Common myeloid progenitor, CD34-positive (primary cell): ENCODE data around the gene IGSF11. TPM values are rescaled to one million over a fixed set of nuclear protein-coding genes. Genes with fewer than 3 reads are reported as not detected.
"Not testable (repeated sequence)": the region's sequence is repeated elsewhere in the genome, so short reads cannot be mapped to it uniquely, and the experiment has no call there.

Experiments used
- CTCF ChIA-PET: fragments of 350-600 bp; sonication (Branson Sonifier 250); formaldehyde crosslinking; loops from one replicate; lab custom pipeline; 2021; ENCODE audit warnings: antibody characterized with exemption; lab: Charles Lee
- POLR2A ChIA-PET: fragments of 350-600 bp; sonication (Branson Sonifier 250); formaldehyde crosslinking; loops from one replicate; lab custom pipeline; 2021; ENCODE audit warnings: antibody characterized with exemption; lab: Charles Lee
- DNase-seq, 3 donors: peaks; one replicate each; pipeline versions ENCODE4 v3.0.0 to v3.0.0-alpha.2; 2013
- H3K27ac ChIP-seq, 2 experiments: 1 replicate in 1 of 2; 2 replicates in 1 of 2; pipeline ENCODE4 v1.7.0; 2013; ENCODE audit warnings: inconsistent platforms in 2 of 2, low read length in 2 of 2, mild to moderate bottlenecking in 2 of 2, low read depth in 1 of 2, moderate library complexity in 1 of 2; ENCODE audit not compliant: severe bottlenecking in 2 of 2, insufficient read depth in 1 of 2, poor library complexity in 1 of 2
- H3K27me3 ChIP-seq, 5 experiments: replicated peaks in 2 of 5; 1 replicate in 3 of 5; 2 replicates in 2 of 5; pipeline versions ENCODE4 v1.6.1 to v1.7.0; 2013; ENCODE audit warnings: low read length in 4 of 5, mild to moderate bottlenecking in 2 of 5, moderate library complexity in 2 of 5, inconsistent platforms in 1 of 5; ENCODE audit not compliant: insufficient read depth in 5 of 5, control insufficient read depth in 4 of 5
- H3K36me3 ChIP-seq, 4 experiments: 1 replicate in 2 of 4; 2 replicates in 2 of 4; pipeline versions ENCODE4 v1.6.1 to v1.7.0; 2013; ENCODE audit warnings: low read length in 3 of 4, control low read depth in 1 of 4, mild to moderate bottlenecking in 1 of 4; ENCODE audit not compliant: control insufficient read depth in 4 of 4, insufficient read depth in 4 of 4
- H3K4me1 ChIP-seq, 4 experiments: 1 replicate in 3 of 4; 2 replicates in 1 of 4; pipeline versions ENCODE4 v1.6.1 to v1.7.1; 2013; ENCODE audit warnings: low read length in 3 of 4, mild to moderate bottlenecking in 3 of 4, control low read depth in 1 of 4, inconsistent platforms in 1 of 4, moderate library complexity in 1 of 4; ENCODE audit not compliant: control insufficient read depth in 4 of 4, insufficient read depth in 4 of 4; ENCODE audit errors: control extremely low read depth in 1 of 4
- H3K4me3 ChIP-seq, 7 experiments: 1 replicate in 4 of 7; 2 replicates in 3 of 7; pipeline versions ENCODE4 v1.5.1 to v1.7.0; 2013; ENCODE audit warnings: mild to moderate bottlenecking in 7 of 7, low read length in 6 of 7, moderate library complexity in 6 of 7, inconsistent platforms in 2 of 7, low read depth in 2 of 7, control low read depth in 1 of 7; ENCODE audit not compliant: insufficient read depth in 4 of 7, control insufficient read depth in 1 of 7; ENCODE audit errors: extremely low read depth in 1 of 7
- H3K9me3 ChIP-seq, 5 experiments: 1 replicate in 4 of 5; 2 replicates in 1 of 5; pipeline versions ENCODE4 v1.6.1 to v1.7.1; 2013; ENCODE audit warnings: low read length in 4 of 5, mild to moderate bottlenecking in 2 of 5, inconsistent platforms in 1 of 5, low read depth in 1 of 5, moderate library complexity in 1 of 5; ENCODE audit not compliant: control insufficient read depth in 4 of 5, insufficient read depth in 2 of 5; ENCODE audit errors: control extremely low read depth in 1 of 5
- WGBS: methylation state at CpG from one replicate; pipeline ENCODE4 v1.1.5; 2013; ENCODE audit not compliant: insufficient coverage; 5-methylcytosine and 5-hydroxymethylcytosine counted together
- polyA plus RNA-seq: library from polyadenylated mRNA; unstranded; fragments of 120-200 nt; gene quantifications from one replicate; pipeline ENCODE4 v1.2.1, GENCODE V29; 2013

The IGSF11 gene
- polyA plus RNA-seq, result not detected

- Histone ChIP-seq H3K27ac (no peak within 1 kb of the TSS), H3K4me3 (peak within 1 kb of the TSS; percentile 36 to 80 (median 61)), H3K9me3 (no peaks in the 10 kb centered on the region), H3K27me3 (peaks cover 17 to 67% (median 25%) of the 10 kb centered on the region in 5 experiments), H3K36me3 (no peaks in the 10 kb centered on the region), H3K4me1 (peaks cover 2 to 14% (median 11%) of the 10 kb centered on the region in 4 experiments)
- under 1% methylated on average over 63 of the region's 80 CpGs for WGBS
- peak; percentile 56 to 82 (median 76) for DNase-seq
- ChIA-PET CTCF (interaction anchor here (0.7 to 2.9 kb wide), 6 partner anchors 9 to 153 kb away, joined by 3 to 23 read pairs (median 4); no protein-coding TSS in a partner anchor), POLR2A (no interaction called here)
These were observed at the start of gene IGSF11 for GRCh38 chr3:119034256-119035013. Gene IGSF11, minus strand, starts transcription at chr3:119034846. Its CDS starts 264 bp downstream, at chr3:119034582.

GRCh38 chr3:119080364-119080763, 45.7 kb upstream of the IGSF11 start:
- H3K4me3 ChIP-seq, result no peak overlapping the region
- ChIA-PET CTCF (interaction anchor here (0.7 kb wide), 1 partner anchor 198 kb away, joined by 3 read pairs; no protein-coding TSS in a partner anchor), POLR2A (no interaction called here)
- H3K27ac ChIP-seq, result no peak overlapping the region
- no peak for DNase-seq
- no peaks in the 10 kb centered on the region for H3K27me3 ChIP-seq
- WGBS, result no CpG with 5 or more reads among the region's 1 CpG
- no peaks in the 10 kb centered on the region for H3K4me1 ChIP-seq
- H3K9me3 ChIP-seq, result no peaks in the 10 kb centered on the region
- H3K36me3 ChIP-seq, result no peaks in the 10 kb centered on the region

GRCh38 chr3:119073258-119074001, 38.8 kb upstream of the IGSF11 start:
- POLR2A ChIA-PET, result no interaction called here
- CTCF ChIA-PET, result no interaction called here
- H3K9me3 ChIP-seq, result peaks cover 0 to 3% (median 0%) of the 10 kb centered on the region in 5 experiments
- H3K4me3 ChIP-seq, result no peak overlapping the region
- H3K36me3 ChIP-seq, result no peaks in the 10 kb centered on the region
- no peaks in the 10 kb centered on the region for H3K4me1 ChIP-seq
- DNase-seq, result no peak
- H3K27me3 ChIP-seq, result peaks cover 0 to 3% (median 0%) of the 10 kb centered on the region in 5 experiments
- WGBS, result 98% methylated on average over 24 of the region's 36 CpGs
- H3K27ac ChIP-seq, result no peak overlapping the region

- CTCF ChIA-PET, DNase-seq, H3K4me1 ChIP-seq, H3K9me3 ChIP-seq, H3K27ac ChIP-seq, H3K27me3 ChIP-seq, H3K4me3 ChIP-seq, POLR2A ChIA-PET, H3K36me3 ChIP-seq: not testable (repeated sequence)
- WGBS, result 98% methylated on average over 15 of the region's 15 CpGs
These were observed 37.8 kb upstream of the IGSF11 start for GRCh38 chr3:119072451-119072850.

GRCh38 chr3:119069725-119070124, 35.1 kb upstream of the IGSF11 start:
- no peaks in the 10 kb centered on the region for H3K4me1 ChIP-seq
- H3K4me3 ChIP-seq, result no peak overlapping the region
- DNase-seq, result no peak
- POLR2A ChIA-PET, result no interaction called here
- peaks cover 0 to 3% (median 0%) of the 10 kb centered on the region in 5 experiments for H3K27me3 ChIP-seq
- H3K36me3 ChIP-seq, result no peaks in the 10 kb centered on the region
- CTCF ChIA-PET, result no interaction called here
- WGBS, result 83% methylated on average over 1 of the region's 3 CpGs
- no peak overlapping the region for H3K27ac ChIP-seq
- peaks cover 0 to 3% (median 0%) of the 10 kb centered on the region in 5 experiments for H3K9me3 ChIP-seq

GRCh38 chr3:119063471-119063870, 28.8 kb upstream of the IGSF11 start:
- WGBS, result no CpG with 5 or more reads among the region's 1 CpG
- no peaks in the 10 kb centered on the region for H3K36me3 ChIP-seq
- no peaks in the 10 kb centered on the region for H3K9me3 ChIP-seq
- H3K4me3 ChIP-seq, result no peak overlapping the region
- H3K27me3 ChIP-seq, result peaks cover 0 to 2% (median 0%) of the 10 kb centered on the region in 5 experiments
- ChIA-PET CTCF (no interaction called here), POLR2A (no interaction called here)
- no peak overlapping the region for H3K27ac ChIP-seq
- no peaks in the 10 kb centered on the region for H3K4me1 ChIP-seq
- DNase-seq, result no peak

- Histone ChIP-seq H3K27ac (no peak overlapping the region), H3K27me3 (peaks cover 0 to 2% (median 0%) of the 10 kb centered on the region in 5 experiments), H3K4me3 (no peak overlapping the region), H3K9me3 (no peaks in the 10 kb centered on the region), H3K4me1 (no peaks in the 10 kb centered on the region), H3K36me3 (no peaks in the 10 kb centered on the region)
- POLR2A ChIA-PET, result no interaction called here
- CTCF ChIA-PET, result no interaction called here
- WGBS, result no CpG with 5 or more reads among the region's 2 CpGs
- DNase-seq, result no peak
These were observed 28.2 kb upstream of the IGSF11 start for GRCh38 chr3:119062892-119063291.
